ENCODE measurements around the gene NUTM1.
"Not testable (repeated sequence)": the region's sequence is repeated elsewhere in the genome, so short reads cannot be mapped to it uniquely, and the experiment has no call there.

GRCh38 chr15:34342213-34342736, 840 bp upstream of the NUTM1 start:
- TF ChIP-seq EZH2phosphoT487 (IDR thresholded peaks at IDR 0.05; ENCODE audit: insufficient read depth, low read depth); EZH2 (IDR thresholded peaks at IDR 0.05; ENCODE audit: insufficient read depth, poor library complexity, severe bottlenecking): not testable (repeated sequence)

All from GM23248 (cell line).